ENCODE data around the gene ATAD3A.
A peak's percentile ranks its signal among the peaks of the same experiment; 100 is the strongest.

ATAD3A gene

DNA sequence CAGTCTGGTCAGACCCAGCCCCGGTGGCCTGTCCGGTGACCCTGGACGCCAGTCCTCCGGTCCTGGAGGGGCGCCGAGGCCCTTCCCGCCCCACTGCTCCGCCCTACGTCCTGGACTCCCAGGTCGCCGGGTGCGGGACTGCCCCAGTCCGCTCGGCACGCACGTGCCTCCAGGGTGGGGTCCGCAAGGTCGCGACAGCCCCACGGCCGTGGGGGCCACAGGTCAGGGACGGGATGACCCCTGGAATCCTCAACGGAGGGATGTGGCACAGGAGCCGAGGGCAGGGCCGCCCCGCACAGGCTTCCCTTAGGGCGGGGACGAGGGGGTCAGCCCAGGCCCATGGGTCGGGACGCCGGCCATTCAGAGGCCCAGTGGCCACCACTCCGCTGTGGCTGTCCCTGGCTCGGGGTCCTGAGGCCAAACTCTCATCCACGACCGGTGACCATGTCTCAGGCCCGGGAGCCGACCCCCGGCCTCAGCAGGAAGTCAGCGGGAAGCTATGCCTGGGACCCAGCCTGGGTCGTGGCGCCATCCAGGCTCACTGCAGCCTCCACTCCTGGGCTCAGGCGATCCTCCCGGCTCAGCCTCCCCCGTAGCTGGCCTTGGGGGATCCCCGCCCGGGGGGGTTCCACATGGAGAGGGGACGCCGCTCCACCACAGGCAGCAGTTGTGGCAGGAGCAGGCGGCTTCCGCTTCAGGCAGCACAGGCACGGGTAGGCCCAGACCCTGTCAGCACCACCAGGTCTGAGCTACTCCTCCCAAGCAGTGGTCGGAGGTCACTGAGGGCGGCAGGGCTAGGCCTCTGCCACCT lies 29.1 kb downstream of the ATAD3A start:
- no peak for TF ChIP-seq Cebpa-rat (IDR thresholded peaks at IDR 0.05)
- Histone ChIP-seq H4K20me1 (peaks cover 70% of the 10 kb centered on the region), H3K9ac (no peak overlapping the region), H3K27ac (no peak overlapping the region), H3K4me2 (peak overlapping the region; percentile 57), H3K27me3 (peaks cover 30% of the 10 kb centered on the region), H3K4me3 (peak overlapping the region; percentile 45; the same call in 1 of the 2 replicates), H3K9me3 (no peaks in the 10 kb centered on the region), H3K4me1 (peaks cover 16% of the 10 kb centered on the region; the same call in 1 of the 2 replicates), H3K36me3 (peaks cover 50% of the 10 kb centered on the region)

DNA sequence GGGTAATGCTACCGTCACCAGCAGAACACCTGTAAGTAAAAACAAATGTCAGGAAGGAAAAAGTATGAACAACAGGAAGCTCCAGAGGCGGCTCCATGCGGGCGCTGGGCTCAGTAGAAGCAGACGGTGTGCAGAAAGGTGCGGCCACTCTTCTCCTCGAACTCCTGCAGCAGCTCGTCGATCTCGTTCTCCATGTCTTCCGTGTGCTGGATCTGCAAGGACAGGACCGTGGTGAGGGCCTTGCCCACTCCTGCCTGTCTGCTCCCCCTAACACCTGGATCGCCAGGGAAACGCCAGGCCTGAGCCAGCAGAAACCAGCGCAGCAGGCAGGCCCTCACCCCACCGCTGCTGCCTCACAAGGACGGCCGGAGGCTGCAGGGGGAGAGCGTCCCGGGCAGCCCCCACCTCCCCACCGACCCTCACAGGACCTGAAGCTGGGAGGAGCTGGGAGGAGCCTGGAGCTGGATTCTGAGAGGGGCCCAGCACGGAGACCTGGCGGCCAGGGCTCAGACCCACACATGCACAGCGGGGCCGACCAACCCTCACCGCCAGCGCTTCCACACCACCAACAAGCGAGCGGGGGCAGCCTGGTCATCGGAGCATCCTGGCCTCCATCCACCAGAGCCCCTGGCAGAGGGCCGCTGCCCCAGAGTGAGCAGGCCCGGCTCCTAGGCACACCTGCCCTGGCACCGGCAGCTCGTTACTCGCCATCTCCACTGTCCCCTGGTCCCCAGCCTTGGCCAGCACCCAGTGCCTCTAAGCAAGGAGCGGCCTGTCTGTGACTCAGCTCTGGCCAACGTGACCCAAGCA lies 30.2 kb downstream of the ATAD3A start:
- H3K9ac ChIP-seq: no peak overlapping the region
- H4K20me1 ChIP-seq: peaks cover 80% of the 10 kb centered on the region
- TF ChIP-seq Cebpa-rat (IDR thresholded peaks at IDR 0.05): no peak
- H3K27ac ChIP-seq: no peak overlapping the region
- H3K4me2 ChIP-seq: no peak overlapping the region
- H3K4me3 ChIP-seq: no peak overlapping the region
- H3K27me3 ChIP-seq: peaks cover 30% of the 10 kb centered on the region
- peaks cover 16% of the 10 kb centered on the region; the same call in 1 of the 2 replicates for H3K4me1 ChIP-seq
- peaks cover 57% of the 10 kb centered on the region for H3K36me3 ChIP-seq
- H3K9me3 ChIP-seq: no peaks in the 10 kb centered on the region

DNA sequence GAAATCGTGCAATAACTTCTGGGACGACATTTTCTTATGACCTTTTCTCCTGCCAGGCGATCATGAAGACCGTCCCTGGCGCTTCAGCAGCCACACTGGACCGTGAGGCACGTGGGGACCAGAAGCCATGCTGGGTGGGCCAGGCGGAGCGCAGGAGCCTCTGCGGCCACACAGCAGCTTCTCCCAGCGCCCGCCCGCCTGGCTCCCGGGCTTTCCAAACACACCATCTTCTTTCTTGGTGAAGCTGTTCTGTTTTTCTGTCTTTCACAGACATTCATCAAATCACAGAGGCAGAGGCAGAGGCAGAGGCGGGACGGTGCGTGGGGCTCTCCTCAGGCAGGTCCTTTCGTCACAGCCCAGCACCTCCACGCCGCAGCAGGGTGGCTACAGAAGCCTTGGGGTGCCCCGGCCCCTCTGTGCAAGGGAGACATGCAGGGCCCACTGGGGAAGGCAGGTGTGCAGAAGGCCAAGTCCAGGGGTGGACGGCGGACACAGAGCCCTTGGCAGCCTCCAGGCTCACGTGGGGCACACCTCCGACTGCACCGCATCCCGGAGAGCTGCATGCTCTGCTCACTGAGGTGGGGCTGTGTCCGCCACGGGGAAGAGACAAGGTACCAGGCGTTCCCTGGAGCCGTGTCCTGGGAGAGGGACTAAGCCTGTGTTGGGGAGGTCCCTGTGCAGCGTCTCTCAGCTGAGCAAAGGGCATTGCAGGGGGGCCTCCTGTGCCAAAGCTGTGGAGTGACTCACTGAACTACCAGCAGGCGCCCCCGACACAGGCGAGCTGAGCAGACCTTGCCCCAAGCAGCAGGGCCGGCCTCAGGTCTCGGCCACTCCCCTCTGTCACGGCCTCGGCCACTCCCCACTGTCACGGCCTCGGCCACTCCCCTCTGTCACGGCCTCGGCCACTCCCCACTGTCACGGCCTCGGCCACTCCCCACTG lies 31.1 kb downstream of the ATAD3A start:
- H3K9ac ChIP-seq: no peak overlapping the region
- no peak overlapping the region for H3K4me3 ChIP-seq
- peaks cover 27% of the 10 kb centered on the region for H3K27me3 ChIP-seq
- H3K36me3 ChIP-seq: peaks cover 66% of the 10 kb centered on the region
- H3K9me3 ChIP-seq: no peaks in the 10 kb centered on the region
- H3K27ac ChIP-seq: no peak overlapping the region
- peaks cover 83% of the 10 kb centered on the region for H4K20me1 ChIP-seq
- TF ChIP-seq Cebpa-rat (IDR thresholded peaks at IDR 0.05): no peak
- H3K4me1 ChIP-seq: peaks cover 16% of the 10 kb centered on the region; the same call in 1 of the 2 replicates
- H3K4me2 ChIP-seq: no peak overlapping the region

DNA sequence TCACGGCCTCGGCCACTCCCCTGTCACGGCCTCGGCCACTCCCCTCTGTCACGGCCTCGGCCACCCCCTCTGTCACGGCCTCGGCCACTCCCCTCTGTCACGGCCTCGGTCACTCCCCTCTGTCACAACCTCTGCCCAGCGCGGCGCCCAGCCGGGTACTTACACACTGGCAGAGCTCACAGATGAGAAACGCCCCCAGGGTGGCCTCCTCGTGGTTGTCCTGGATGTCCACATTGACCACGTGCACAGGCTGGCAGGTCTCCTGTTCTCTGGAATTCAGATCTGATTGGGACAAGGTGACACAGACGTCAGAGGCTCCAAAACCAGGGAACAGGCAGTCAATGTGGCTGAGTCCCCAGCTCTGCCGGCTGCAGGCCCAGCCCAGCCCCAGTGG lies 31.7 kb downstream of the ATAD3A start:
- Histone ChIP-seq H3K27me3 (peaks cover 20% of the 10 kb centered on the region), H3K9ac (no peak overlapping the region), H3K4me3 (no peak overlapping the region), H3K9me3 (no peaks in the 10 kb centered on the region), H3K4me2 (no peak overlapping the region), H3K36me3 (peaks cover 72% of the 10 kb centered on the region), H3K4me1 (peaks cover 16% of the 10 kb centered on the region; the same call in 1 of the 2 replicates), H4K20me1 (peaks cover 81% of the 10 kb centered on the region), H3K27ac (no peak overlapping the region)
- no peak for TF ChIP-seq Cebpa-rat (IDR thresholded peaks at IDR 0.05)

DNA sequence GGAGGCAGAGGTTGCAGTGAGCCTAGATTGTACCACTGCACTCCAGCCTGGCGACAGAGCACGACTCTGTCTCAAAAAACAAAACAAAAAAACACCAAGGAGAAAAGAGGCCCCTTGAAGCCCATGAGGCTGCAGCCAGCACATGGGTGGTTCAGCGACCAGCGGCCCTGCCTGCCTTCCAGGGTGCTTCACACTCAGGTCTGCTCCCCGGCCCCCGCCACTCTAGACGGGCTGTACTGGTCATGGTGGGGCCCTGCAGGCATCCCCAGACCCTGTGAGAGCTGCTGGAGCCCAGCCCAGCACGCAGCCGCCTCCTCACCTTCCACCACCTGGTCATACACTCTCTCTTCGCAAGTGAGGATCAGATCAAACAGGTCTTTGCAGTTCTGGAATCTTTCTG lies 32.6 kb downstream of the ATAD3A start:
- Histone ChIP-seq H3K9me3 (no peaks in the 10 kb centered on the region), H3K27me3 (peaks cover 12% of the 10 kb centered on the region)
- no peak for TF ChIP-seq Cebpa-rat (IDR thresholded peaks at IDR 0.05)

DNA sequence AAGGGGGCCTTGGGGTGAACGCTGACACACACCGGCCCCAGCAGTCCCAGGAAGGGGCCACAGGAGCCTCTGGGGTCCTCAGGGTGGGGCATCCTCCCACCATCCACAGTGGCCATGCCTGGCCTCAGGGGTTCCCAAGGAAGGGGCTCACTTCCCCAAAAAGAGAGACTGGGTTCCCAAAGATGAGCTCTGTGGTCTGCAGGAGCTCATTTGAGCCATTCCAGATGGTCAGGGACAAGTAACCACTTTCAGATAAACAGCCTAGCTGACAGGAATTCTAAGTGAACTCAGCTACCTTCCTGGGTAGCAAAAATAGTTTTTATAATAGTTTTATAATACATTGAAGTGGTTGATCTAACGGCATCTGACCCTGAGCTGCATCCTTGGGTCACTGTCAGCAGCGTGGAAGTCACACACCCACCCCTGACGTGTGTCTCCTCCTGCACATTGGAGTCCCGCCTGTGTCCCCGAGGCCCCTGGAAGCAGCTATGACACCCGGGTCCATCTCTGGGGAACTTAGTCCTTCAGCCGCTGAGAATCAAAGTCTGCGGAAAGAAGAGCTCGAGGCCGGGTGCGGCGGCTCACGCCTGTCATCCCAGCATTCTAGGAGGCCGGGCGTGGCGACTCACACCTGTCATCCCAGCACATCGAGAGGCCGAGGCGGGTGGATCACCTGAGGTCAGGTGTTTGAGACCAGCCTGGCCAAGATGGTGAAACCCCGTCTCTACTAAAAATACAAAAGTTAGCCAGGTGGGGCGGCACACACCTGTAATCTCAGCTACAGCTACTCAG lies 34.2 kb downstream of the ATAD3A start:
- Histone ChIP-seq H3K9ac (no peak overlapping the region), H3K27me3 (peaks cover under 1% of the 10 kb centered on the region), H4K20me1 (peaks cover 90% of the 10 kb centered on the region), H3K4me3 (no peak overlapping the region), H3K4me2 (no peak overlapping the region), H3K4me1 (peaks cover 28% of the 10 kb centered on the region), H3K36me3 (peaks cover 69% of the 10 kb centered on the region), H3K27ac (no peak overlapping the region), H3K9me3 (no peaks in the 10 kb centered on the region)
- TF ChIP-seq Cebpa-rat (IDR thresholded peaks at IDR 0.05): no peak

More for the DNA sequence above, 32.6 kb downstream of the ATAD3A start:
- peaks cover 19% of the 10 kb centered on the region; the same call in 1 of the 2 replicates for H3K4me1 ChIP-seq
- peaks cover 81% of the 10 kb centered on the region for H4K20me1 ChIP-seq
- no peak overlapping the region for H3K27ac ChIP-seq
- H3K9ac ChIP-seq: no peak overlapping the region
- H3K4me2 ChIP-seq: no peak overlapping the region
- H3K36me3 ChIP-seq: peaks cover 75% of the 10 kb centered on the region
- H3K4me3 ChIP-seq: no peak overlapping the region

DNA sequence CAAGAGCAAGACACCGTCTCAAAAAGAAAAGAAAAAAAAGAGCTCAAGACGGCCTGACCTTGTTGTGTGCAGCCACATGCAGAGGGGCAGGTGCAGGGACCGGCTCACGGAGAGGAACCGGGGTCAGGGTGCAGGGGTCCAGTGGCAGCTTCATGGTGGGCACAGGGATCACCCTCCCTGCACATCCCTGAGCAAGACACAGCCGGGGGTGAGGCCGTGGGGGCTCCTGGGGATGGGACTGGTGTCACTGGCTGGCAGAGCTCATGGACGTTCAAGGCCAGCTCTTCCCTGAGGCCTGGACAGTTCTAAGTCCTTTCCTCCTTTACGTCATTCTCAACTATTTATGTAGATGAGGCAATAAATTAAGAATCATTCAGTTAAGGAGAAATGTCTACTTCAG lies 35.0 kb downstream of the ATAD3A start:
- Histone ChIP-seq H3K4me1 (peaks cover 33% of the 10 kb centered on the region), H3K27me3 (no peaks in the 10 kb centered on the region), H3K4me2 (no peak overlapping the region), H3K27ac (no peak overlapping the region), H3K9ac (no peak overlapping the region), H3K9me3 (no peaks in the 10 kb centered on the region), H3K36me3 (peaks cover 64% of the 10 kb centered on the region), H3K4me3 (no peak overlapping the region), H4K20me1 (peaks cover 90% of the 10 kb centered on the region)
- TF ChIP-seq Cebpa-rat (IDR thresholded peaks at IDR 0.05): no peak

DNA sequence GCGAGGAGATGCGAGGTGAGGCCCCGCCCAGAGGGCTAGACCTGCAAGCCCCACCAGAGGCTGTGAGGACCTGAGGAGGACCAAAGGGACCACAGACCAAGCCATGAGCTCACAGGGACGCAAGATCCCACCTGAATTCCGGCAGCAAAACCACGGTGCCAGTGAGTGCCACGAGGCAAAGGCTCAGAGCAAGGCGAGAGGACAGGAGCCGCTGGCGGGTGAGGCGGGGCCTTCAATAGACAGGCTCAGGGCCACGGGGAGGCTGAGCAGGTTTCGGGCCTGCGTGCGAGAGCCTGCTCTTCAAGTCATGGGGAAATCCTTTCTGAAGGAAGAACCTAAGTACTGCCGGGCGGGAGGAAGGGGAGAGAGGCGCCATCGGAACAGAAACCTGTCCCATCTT lies 35.5 kb downstream of the ATAD3A start:
- H3K4me1 ChIP-seq: peaks cover 36% of the 10 kb centered on the region
- TF ChIP-seq Cebpa-rat (IDR thresholded peaks at IDR 0.05): no peak
- H3K27ac ChIP-seq: no peak overlapping the region
- H3K36me3 ChIP-seq: peaks cover 64% of the 10 kb centered on the region
- H3K9me3 ChIP-seq: no peaks in the 10 kb centered on the region
- no peak overlapping the region for H3K4me2 ChIP-seq
- no peaks in the 10 kb centered on the region for H3K27me3 ChIP-seq
- H3K4me3 ChIP-seq: no peak overlapping the region
- H3K9ac ChIP-seq: no peak overlapping the region
- H4K20me1 ChIP-seq: peaks cover 90% of the 10 kb centered on the region

Data from BLaER1 (cell line).